Heart right ventricle (tissue), 16 donors: ENCODE measurements around the gene WARS2. TPM values are rescaled to one million over a fixed set of nuclear protein-coding genes. Genes with fewer than 3 reads are reported as not detected.

Experiments
- ATAC-seq, 8 donors: fragments of 200-7000 bp; cut with Tn5 transposase; one replicate each; pipeline ENCODE4 v1.9.1; 2020; ENCODE audit warnings: mild to moderate bottlenecking in 8 of 8, moderate library complexity in 8 of 8, moderate number of reproducible peaks in 1 of 8
- DNase-seq, 2 donors: peaks; one replicate each; pipeline ENCODE4 v3.0.0-alpha.2; 2020
- H3K27ac ChIP-seq, 10 donors: fragments of 200-600 bp; sonication (generic) in 2 of 10; one replicate each; pipeline versions ENCODE4 v1.5.0 to v1.8.0; 2020 to 2022; ENCODE audit warnings: mild to moderate bottlenecking in 3 of 10
- H3K27me3 ChIP-seq, 7 donors: fragments of 200-600 bp; one replicate each; pipeline ENCODE4 v1.8.0; 2021 to 2022; ENCODE audit warnings: mild to moderate bottlenecking in 2 of 7
- H3K36me3 ChIP-seq, 9 donors: fragments of 200-600 bp; sonication (generic) in 1 of 9; one replicate each; pipeline versions ENCODE4 v1.5.0 to v1.8.0; 2020 to 2022; ENCODE audit warnings: mild to moderate bottlenecking in 2 of 9
- H3K4me1 ChIP-seq, 9 donors: fragments of 200-600 bp; sonication (generic) in 1 of 9; one replicate each; pipeline versions ENCODE4 v1.5.0 to v1.8.0; 2020 to 2022; ENCODE audit warnings: mild to moderate bottlenecking in 4 of 9
- H3K4me3 ChIP-seq, 10 donors: fragments of 200-600 bp; sonication (generic) in 2 of 10; one replicate each; pipeline versions ENCODE4 v1.5.0 to v1.8.0; 2020 to 2022; ENCODE audit warnings: mild to moderate bottlenecking in 7 of 10, moderate library complexity in 2 of 10
- H3K9me3 ChIP-seq, 11 donors: fragments of 200-600 bp in 10 of 11; sonication (generic) in 2 of 11; one replicate each; pipeline versions ENCODE4 v1.5.0 to v1.8.0; 2013 to 2022; ENCODE audit warnings: mild to moderate bottlenecking in 2 of 11, control low read depth in 1 of 11, moderate library complexity in 1 of 11
- CTCF ChIP-seq, 9 donors: fragments of 200-600 bp; sonication (generic) in 2 of 9; IDR thresholded peaks; one replicate each; pipeline versions ENCODE4 v1.5.0 to v1.8.0; 2021 to 2022; ENCODE audit warnings: antibody characterized with exemption in 9 of 9, mild to moderate bottlenecking in 5 of 9, moderate library complexity in 1 of 9
- WGBS, 2 donors: extraction: QIAGEN DNeasy Blood & Tissue Kit; methylation state at CpG; one replicate each; pipeline ENCODE4 v1.1.7; 2013; ENCODE audit warnings: inconsistent platforms in 1 of 2; 5-methylcytosine and 5-hydroxymethylcytosine counted together
- intact Hi-C, 10 donors: fragments of 100-400 bp; cut with DNase I; formaldehyde crosslinking; loops; one replicate each; pipeline versions ENCODE4 v1.11.1 to v1.14.2; 2022
- polyA plus RNA-seq, 2 donors: library from polyadenylated mRNA; stranded (reverse); fragments of 200-250 nt; gene quantifications; one replicate each; pipeline ENCODE4 v1.2.3, GENCODE V29; 2013
- total RNA-seq, 10 donors: library from RNA; stranded (reverse); fragmentation: NEBNext Ultra II Directional in 3 of 10; extraction: Animal tissue kit (Norgen Biotek cat#: 25700) in 3 of 10; gene quantifications; one replicate each; pipeline versions ENCODE4 v1.2.1 to v1.2.4, GENCODE V29; 2021 to 2023
- donor health status: Arrhythmogenic right ventricular cardiomyopathy.
- donor health status: ischemic (EF 13 %, LVEDD 7.1; RV severe dilation, severe dysfunction).
- donor health status: healthy with polysubstance abuse.
- donor health status: DM: no; HTN: yes; CAD: no.
- donor health status: DM: no; HTN: no; CAD: no.
- donor health status: ischemic (EF 25% LVEDD 6.9; RV normal size, moderate dysfunction).
- donor health status: ischemic (EF 25% LVEDD 5.7; RV mildly dilated, moderate dysfunction).
- donor health status: healthy.
- donor health status: DM: yes; HTN: yes; CAD: no.
- donor health status: Ischemic cardiomyopathy.
- donor health status: ischemic (EF 35%, LVEDD 5.7; RV mildly dilated, moderate dysfunction).
- donor health status: nonischemic (EF 11% LVEDD 7.7; RV severe dilation, severe dysfunction).
- donor health status: DM: yes; HTN: yes; CAD: no.
- donor health status: PGD.
- donor health status: ischemic (EF 29% LVEDD 5.4; RV normal size, mild dysfunction).
- donor health status: nonischemic (EF 23%, LVEDD 6.1; RV moderate dilation, normal function).

WARS2 gene
- total and polyA plus RNA-seq, 12 donors, result 3.5 to 15.4 (median 11.3) TPM

GRCh38 chr1:119000371-119001180, 139.9 kb downstream of the WARS2 start:
- Histone ChIP-seq H3K4me1 (peaks cover 0 to 24% (median 15%) of the 10 kb centered on the region in 9 donors), H3K4me3 (peak overlapping the region; percentile 7 to 46 (median 36)), H3K27me3 (peaks cover 10 to 99% (median 98%) of the 10 kb centered on the region in 7 donors), H3K36me3 (no peaks in the 10 kb centered on the region), H3K9me3 (no peaks in the 10 kb centered on the region), H3K27ac (no peak overlapping the region)
- ATAC-seq (peak in 3 of 8 donors; percentile 31 to 49 (median 37)), DNase-seq (peak in 1 of 2 donors; percentile 20)
- WGBS, 2 donors, result 3% methylated on average over 44 of the region's 44 CpGs
- intact Hi-C loops, result loop anchor here in 1 of 10 donors (10.0 kb wide), 1 partner anchor 846 kb away; no protein-coding TSS in a partner anchor
- TF ChIP-seq CTCF (IDR thresholded peaks at IDR 0.05), result no peak

DNA sequence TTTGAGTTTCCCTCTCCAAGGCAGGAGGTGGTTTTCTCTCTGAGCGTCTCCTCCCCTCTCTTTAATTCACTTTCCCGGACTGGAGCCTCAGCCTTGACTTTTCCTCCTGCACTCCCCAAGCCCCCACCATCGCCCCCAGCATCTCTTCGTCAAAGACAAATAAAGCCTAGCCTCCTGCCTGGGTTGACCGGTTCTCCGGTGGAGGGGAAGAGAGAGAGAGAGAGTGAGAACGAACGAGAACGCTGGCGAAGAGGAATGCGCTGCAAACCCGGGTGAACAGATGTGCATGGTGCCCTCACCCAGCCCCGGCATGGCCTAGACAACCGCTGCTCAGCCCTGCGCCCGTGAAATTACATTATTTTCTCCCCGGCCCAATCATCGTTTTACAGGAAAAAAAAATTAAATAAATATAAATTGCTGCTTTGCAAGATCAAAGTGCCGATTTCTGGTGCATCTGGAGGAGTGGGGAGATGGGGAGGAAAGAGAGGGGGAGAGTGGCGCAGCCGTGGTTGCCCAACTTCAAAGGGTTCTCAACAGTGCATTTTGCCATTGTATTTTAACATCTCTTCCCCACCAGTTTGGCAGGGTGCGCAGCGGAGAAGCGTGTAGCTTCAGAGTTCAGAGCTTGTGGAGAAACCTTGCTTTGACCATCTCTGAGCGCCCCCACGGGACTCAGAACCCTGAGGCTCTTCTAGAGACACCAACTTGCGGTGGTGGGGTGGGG, 140.9 kb downstream of the WARS2 start:
- peaks cover 8 to 99% (median 98%) of the 10 kb centered on the region in 7 donors for H3K27me3 ChIP-seq
- no peak overlapping the region for H3K27ac ChIP-seq
- no peak for TF ChIP-seq CTCF (IDR thresholded peaks at IDR 0.05)
- WGBS, 2 donors, result 13 to 14% methylated on average over 27 of the region's 27 CpGs
- intact Hi-C loops, result loop anchor here in 1 of 10 donors (10.0 kb wide), 1 partner anchor 845 kb away; no protein-coding TSS in a partner anchor
- peaks cover 0 to 24% (median 15%) of the 10 kb centered on the region in 9 donors for H3K4me1 ChIP-seq
- DNase-seq, result no peak
- no peaks in the 10 kb centered on the region for H3K36me3 ChIP-seq
- H3K9me3 ChIP-seq, result no peaks in the 10 kb centered on the region
- no peak overlapping the region for H3K4me3 ChIP-seq
- ATAC-seq, result no peak

DNA sequence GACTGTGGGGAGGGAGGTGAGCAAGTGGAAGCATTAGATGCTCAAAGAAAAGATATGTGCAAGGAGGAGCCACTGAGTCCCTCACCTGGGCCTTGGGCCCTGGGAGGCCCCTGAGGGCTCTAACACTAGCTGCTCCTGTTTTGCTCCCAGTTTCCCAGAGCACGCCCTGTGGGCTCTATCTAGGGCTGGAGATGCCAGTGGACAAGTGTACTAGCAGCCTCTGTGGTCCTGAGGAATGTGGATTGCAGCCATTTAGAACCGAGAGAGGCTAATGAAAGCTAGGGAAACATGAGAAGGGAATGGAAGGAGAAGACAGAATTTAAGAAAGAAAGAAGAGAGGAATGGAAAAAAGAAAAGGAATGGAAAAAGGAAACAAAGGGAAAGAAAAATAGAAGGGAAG, 142.3 kb downstream of the WARS2 start:
- TF ChIP-seq CTCF (IDR thresholded peaks at IDR 0.05), result no peak
- no peak for ATAC-seq
- Histone ChIP-seq H3K9me3 (no peaks in the 10 kb centered on the region), H3K4me1 (peaks cover 0 to 24% (median 15%) of the 10 kb centered on the region in 9 donors), H3K36me3 (no peaks in the 10 kb centered on the region), H3K4me3 (no peak overlapping the region), H3K27ac (no peak overlapping the region), H3K27me3 (peaks cover 17 to 99% (median 98%) of the 10 kb centered on the region in 7 donors)
- no peak for DNase-seq
- 31 to 50% methylated on average over 2 of the region's 2 CpGs for WGBS, 2 donors
- intact Hi-C loops, result no loop called here

DNA sequence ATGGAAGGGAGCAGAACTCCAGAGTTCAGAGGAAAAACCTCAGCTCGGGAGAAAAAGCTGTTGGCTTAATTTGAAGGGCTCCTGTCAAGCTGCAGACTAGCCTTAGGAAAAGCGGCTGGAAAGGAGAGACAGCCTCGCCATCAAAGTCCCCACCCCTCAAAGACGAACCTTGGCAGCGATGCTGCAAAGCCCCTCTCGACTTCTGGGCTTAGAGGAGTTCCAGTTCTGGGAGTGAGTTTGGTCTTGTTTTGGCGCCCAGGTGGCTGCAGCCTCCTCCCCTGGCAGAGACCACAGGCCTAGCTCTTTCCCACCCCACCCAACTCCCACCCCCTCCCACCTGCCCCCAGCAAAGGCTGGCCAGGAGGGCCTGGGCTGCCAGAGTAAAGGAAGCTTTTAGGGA, 143.2 kb downstream of the WARS2 start:
- intact Hi-C loops, result no loop called here
- Histone ChIP-seq H3K27ac (no peak overlapping the region), H3K27me3 (peaks cover 27 to 99% (median 98%) of the 10 kb centered on the region in 7 donors), H3K4me1 (peaks cover 0 to 27% (median 15%) of the 10 kb centered on the region in 9 donors), H3K4me3 (no peak overlapping the region), H3K36me3 (no peaks in the 10 kb centered on the region), H3K9me3 (no peaks in the 10 kb centered on the region)
- no peak for TF ChIP-seq CTCF (IDR thresholded peaks at IDR 0.05)
- ATAC-seq (no peak), DNase-seq (no peak)
- 18 to 26% methylated on average over 7 of the region's 7 CpGs for WGBS, 2 donors
